PC-3 (cell line): ENCODE data around the gene GLYATL2. TPM values are rescaled to one million over a fixed set of nuclear protein-coding genes. Genes with fewer than 3 reads are reported as not detected.

Experiments used
- ATAC-seq: fragments of 200-7000 bp; cut with Tn5 transposase; 2 replicates; pipeline ENCODE4 v1.9.1; 2020; ENCODE audit warnings: mild to moderate bottlenecking, moderate library complexity
- BruUV-seq: library from RNA; stranded (reverse); fragments of 400-500 nt; replicated peaks from 2 replicates; lab custom pipeline; 2021; lab: Mats Ljungman, UMichigan
- CTCF ChIA-PET: fragments of 300-600 bp; sonication (Branson Sonifier 250); formaldehyde crosslinking; loops from one replicate; lab custom pipeline; 2022; ENCODE audit warnings: antibody characterized with exemption; lab: Charles Lee
- POLR2A ChIA-PET: fragments of 300-600 bp; sonication (Branson Sonifier 250); formaldehyde crosslinking; loops from one replicate; lab custom pipeline; 2022; ENCODE audit warnings: antibody characterized with exemption; ENCODE audit not compliant: unreplicated experiment; lab: Charles Lee
- DNase-seq: peaks from one replicate; pipeline ENCODE4 v3.0.0-alpha.2; 2015
- H2AFZ ChIP-seq: fragments of 300-600 bp; sonication (generic); 2 replicates; pipeline ENCODE4 v1.6.0; 2016; ENCODE audit warnings: antibody characterized with exemption, low read length
- H3F3A ChIP-seq: fragments of 300-600 bp; sonication (generic); one replicate; pipeline ENCODE4 v1.6.0; 2017; ENCODE audit warnings: antibody characterized with exemption, low read length, control low read depth, mild to moderate bottlenecking; ENCODE audit not compliant: unreplicated experiment
- H3K27ac ChIP-seq: fragments of 300-600 bp; sonication (generic); 2 replicates; pipeline ENCODE4 v1.5.1; 2016; ENCODE audit warnings: mild to moderate bottlenecking, low read length
- H3K27me3 ChIP-seq: fragments of 300-600 bp; sonication (generic); 2 replicates; pipeline ENCODE4 v1.6.1; 2016; ENCODE audit warnings: low read length, mixed read lengths
- H3K36me3 ChIP-seq: fragments of 300-600 bp; sonication (generic); 2 replicates; pipeline ENCODE4 v1.6.1; 2016; ENCODE audit warnings: low read depth, mixed run types, low read length, mixed read lengths
- H3K4me1 ChIP-seq: fragments of 300-600 bp; sonication (generic); 2 replicates; pipeline ENCODE4 v1.5.1; 2016; ENCODE audit warnings: low read length; ENCODE audit not compliant: insufficient read depth
- H3K4me2 ChIP-seq: fragments of 300-600 bp; sonication (generic); 2 replicates; pipeline ENCODE4 v1.6.0; 2016; ENCODE audit warnings: low read length
- H3K4me3 ChIP-seq: fragments of 300-600 bp; sonication (generic); 2 replicates; pipeline ENCODE4 v1.5.1; 2016; ENCODE audit warnings: mild to moderate bottlenecking, low read length, mixed read lengths
- H3K79me2 ChIP-seq: fragments of 300-600 bp; sonication (generic); 2 replicates; pipeline ENCODE4 v1.6.1; 2017; ENCODE audit warnings: low read length, mixed read lengths
- H3K9ac ChIP-seq: fragments of 300-600 bp; sonication (generic); 2 replicates; pipeline ENCODE4 v1.6.0; 2016; ENCODE audit warnings: mild to moderate bottlenecking, low read length
- H3K9me2 ChIP-seq: fragments of 300-600 bp; sonication (generic); replicated peaks from 2 replicates; pipeline ENCODE4 v1.6.1; 2016; ENCODE audit warnings: mixed run types, low read length, mixed read lengths
- H3K9me3 ChIP-seq: fragments of 300-600 bp; sonication (generic); 2 replicates; pipeline ENCODE4 v1.6.1; 2016; ENCODE audit warnings: low read length, mixed read lengths
- H4K20me1 ChIP-seq: fragments of 300-600 bp; sonication (generic); 2 replicates; pipeline ENCODE4 v1.6.1; 2016; ENCODE audit warnings: low read length, mixed read lengths
- EZH2 ChIP-seq: fragments of 300-600 bp; sonication (generic); IDR thresholded peaks from one replicate; pipeline ENCODE4 v1.6.1; 2017; ENCODE audit warnings: antibody characterized with exemption, mild to moderate bottlenecking, low read length; ENCODE audit not compliant: unreplicated experiment
- EZH2phosphoT487 ChIP-seq: fragments of 300-600 bp; sonication (generic); IDR thresholded peaks from 2 replicates; pipeline ENCODE4 v1.6.1; 2018; ENCODE audit warnings: mild to moderate bottlenecking, antibody characterized with exemption, low read length, borderline replicate concordance
- intact Hi-C: fragments of 100-400 bp; cut with micrococcal nuclease; formaldehyde crosslinking; loops from 2 replicates; pipeline ENCODE4 v1.9.0; 2023
- total RNA-seq: library from RNA; depleted of rRNA; stranded (reverse); fragments of >200 nt; gene quantifications from 2 replicates; pipeline ENCODE4 v1.2.3, GENCODE V29; 2014
- TF ChIP-seq, protein P1 (sequence below): fragments of 300-600 bp; sonication (generic); conservative IDR thresholded peaks from 2 replicates; pipeline ENCODE4 v1.5.1; 2017; ENCODE audit warnings: antibody characterized with exemption, low read depth, mild to moderate bottlenecking, low read length

GLYATL2 gene
- total RNA-seq, 1 experiment from 2014 or later = 0.33 TPM

DNA sequence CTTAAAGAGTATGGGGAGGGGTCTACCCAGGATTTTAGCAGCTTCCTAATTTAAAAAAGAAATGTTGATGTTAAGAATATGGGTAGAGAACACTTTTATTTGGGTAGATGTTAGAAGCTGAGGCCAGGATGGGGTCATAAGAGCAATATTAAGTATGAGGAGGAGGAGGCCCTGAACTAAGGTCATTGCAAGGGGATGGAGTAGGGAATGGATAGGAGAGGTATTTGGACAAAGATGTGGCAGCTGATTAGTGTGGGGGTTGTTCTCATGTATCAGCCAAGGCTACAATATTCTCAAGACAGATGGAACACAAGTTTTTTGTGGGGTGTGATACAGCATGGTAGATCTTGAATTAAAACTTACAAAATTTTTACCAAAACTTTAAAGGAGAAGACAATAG, 35.7 kb upstream of the GLYATL2 start:
- no peak overlapping the region for H2AFZ ChIP-seq
- H3K4me2 ChIP-seq = no peak overlapping the region
- H3K4me1 ChIP-seq = no peaks in the 10 kb centered on the region
- no peak overlapping the region for H3K9ac ChIP-seq
- no peak for ATAC-seq
- DNase-seq = no peak
- H3K4me3 ChIP-seq = no peak overlapping the region
- no peaks in the 10 kb centered on the region for H4K20me1 ChIP-seq
- ChIA-PET POLR2A (no interaction called here), CTCF (no interaction called here)
- no peaks in the 10 kb centered on the region for H3K27me3 ChIP-seq
- no peaks in the 10 kb centered on the region for H3K79me2 ChIP-seq
- no peaks in the 10 kb centered on the region for H3K36me3 ChIP-seq
- no peaks in the 10 kb centered on the region for H3K9me3 ChIP-seq
- BruUV-seq = no TSS peak
- intact Hi-C loops = no loop called here
- H3K27ac ChIP-seq = no peak overlapping the region
- TF ChIP-seq EZH2phosphoT487 = no peak
- no peak for TF ChIP-seq EZH2
- TF ChIP-seq, protein P1, sequence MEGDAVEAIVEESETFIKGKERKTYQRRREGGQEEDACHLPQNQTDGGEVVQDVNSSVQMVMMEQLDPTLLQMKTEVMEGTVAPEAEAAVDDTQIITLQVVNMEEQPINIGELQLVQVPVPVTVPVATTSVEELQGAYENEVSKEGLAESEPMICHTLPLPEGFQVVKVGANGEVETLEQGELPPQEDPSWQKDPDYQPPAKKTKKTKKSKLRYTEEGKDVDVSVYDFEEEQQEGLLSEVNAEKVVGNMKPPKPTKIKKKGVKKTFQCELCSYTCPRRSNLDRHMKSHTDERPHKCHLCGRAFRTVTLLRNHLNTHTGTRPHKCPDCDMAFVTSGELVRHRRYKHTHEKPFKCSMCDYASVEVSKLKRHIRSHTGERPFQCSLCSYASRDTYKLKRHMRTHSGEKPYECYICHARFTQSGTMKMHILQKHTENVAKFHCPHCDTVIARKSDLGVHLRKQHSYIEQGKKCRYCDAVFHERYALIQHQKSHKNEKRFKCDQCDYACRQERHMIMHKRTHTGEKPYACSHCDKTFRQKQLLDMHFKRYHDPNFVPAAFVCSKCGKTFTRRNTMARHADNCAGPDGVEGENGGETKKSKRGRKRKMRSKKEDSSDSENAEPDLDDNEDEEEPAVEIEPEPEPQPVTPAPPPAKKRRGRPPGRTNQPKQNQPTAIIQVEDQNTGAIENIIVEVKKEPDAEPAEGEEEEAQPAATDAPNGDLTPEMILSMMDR = no peak
- H3F3A ChIP-seq = no peaks in the 10 kb centered on the region
- H3K9me2 ChIP-seq = no peaks in the 10 kb centered on the region

DNA sequence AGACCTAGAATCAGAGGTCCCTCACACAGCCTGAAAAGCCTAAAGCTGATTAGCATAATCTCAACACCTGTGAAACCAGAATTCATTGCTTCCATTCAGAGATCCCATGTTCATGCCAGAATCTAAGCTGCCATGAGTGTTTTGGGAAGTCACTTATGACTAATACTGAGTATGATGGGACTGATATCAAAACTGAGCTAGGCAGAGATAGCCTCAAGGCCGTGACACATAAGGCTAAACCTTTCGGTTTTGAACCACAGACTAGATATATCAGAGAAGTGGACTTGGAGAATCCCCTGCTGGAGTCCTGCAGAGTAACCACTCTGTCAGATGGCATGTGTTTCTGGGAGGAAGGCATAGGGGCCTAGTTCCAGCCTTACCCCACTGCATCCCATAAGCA, 23.1 kb upstream of the GLYATL2 start:
- peak; percentile 27 for DNase-seq
- no peak overlapping the region for H3K4me3 ChIP-seq
- intact Hi-C loops = no loop called here

DNA sequence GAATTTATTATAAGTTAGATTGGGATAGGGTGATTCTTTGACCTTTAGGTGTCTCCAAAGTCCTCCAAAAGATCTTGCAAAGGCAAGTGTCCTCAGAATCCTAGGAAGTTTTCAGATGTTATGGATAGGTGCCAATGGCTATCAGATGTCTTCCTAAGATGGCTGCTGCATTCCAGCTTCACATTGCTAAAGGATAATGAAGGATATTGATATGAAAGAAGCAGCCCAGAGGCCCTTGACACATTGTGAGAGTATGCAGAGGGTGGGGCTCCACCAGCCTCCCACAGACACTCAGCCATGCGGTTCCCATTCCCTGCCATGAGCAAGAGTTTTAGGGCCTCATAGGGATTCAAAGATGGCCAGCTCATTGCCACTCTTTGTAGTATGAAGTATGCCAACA, 22.3 kb upstream of the GLYATL2 start:
- H3K27me3 ChIP-seq = no peaks in the 10 kb centered on the region
- no TSS peak for BruUV-seq

More for the DNA sequence above, 23.1 kb upstream of the GLYATL2 start:
- no peaks in the 10 kb centered on the region for H4K20me1 ChIP-seq
- H3K36me3 ChIP-seq = no peaks in the 10 kb centered on the region
- CTCF ChIA-PET = no interaction called here
- POLR2A ChIA-PET = no interaction called here
- H3K27ac ChIP-seq = no peak overlapping the region
- no peaks in the 10 kb centered on the region for H3K4me1 ChIP-seq
- TF ChIP-seq EZH2 (no peak), EZH2phosphoT487 (no peak)
- TF ChIP-seq, protein P1 = no peak
- no peak overlapping the region for H3K4me2 ChIP-seq
- no peaks in the 10 kb centered on the region for H3K9me2 ChIP-seq
- BruUV-seq = no TSS peak
- H3K27me3 ChIP-seq = no peaks in the 10 kb centered on the region
- H3K9ac ChIP-seq = no peak overlapping the region
- no peak overlapping the region for H2AFZ ChIP-seq
- no peaks in the 10 kb centered on the region for H3K79me2 ChIP-seq
- H3K9me3 ChIP-seq = no peaks in the 10 kb centered on the region
- H3F3A ChIP-seq = no peaks in the 10 kb centered on the region
- ATAC-seq = no peak

More for the DNA sequence above, 22.3 kb upstream of the GLYATL2 start:
- Histone ChIP-seq H3K79me2 (no peaks in the 10 kb centered on the region), H3K4me2 (no peak overlapping the region), H3K4me1 (no peaks in the 10 kb centered on the region), H3K36me3 (no peaks in the 10 kb centered on the region), H3K27ac (no peak overlapping the region), H3K9ac (no peak overlapping the region), H2AFZ (no peak overlapping the region), H3K9me2 (no peaks in the 10 kb centered on the region), H3K4me3 (no peak overlapping the region), H4K20me1 (no peaks in the 10 kb centered on the region), H3F3A (no peaks in the 10 kb centered on the region), H3K9me3 (no peaks in the 10 kb centered on the region)
- ATAC-seq = no peak
- ChIA-PET CTCF (no interaction called here), POLR2A (no interaction called here)
- intact Hi-C loops = no loop called here
- TF ChIP-seq EZH2phosphoT487 (no peak), EZH2 (no peak)
- TF ChIP-seq, protein P1 = no peak
- DNase-seq = no peak
